ENCODE results near the gene NEK3.
"Not testable (repeated sequence)": the region's sequence is repeated elsewhere in the genome, so short reads cannot be mapped to it uniquely, and the experiment has no call there.

NEK3 gene

GRCh38 chr13:52091473-52091872, 67.9 kb downstream of the NEK3 start:
- no peaks in the 10 kb centered on the region for H3K4me1 ChIP-seq (ENCODE audit: low read length)
- no peak overlapping the region for H3K27ac ChIP-seq (ENCODE audit: low read length)
- no peaks in the 10 kb centered on the region for H3K9me2 ChIP-seq (replicated peaks; ENCODE audit: insufficient read depth, low read length)
- DNase-seq: no peak
- no peak overlapping the region for H3K4me3 ChIP-seq (ENCODE audit: low read length)
- no peaks in the 10 kb centered on the region for H3K36me3 ChIP-seq (replicated peaks; ENCODE audit: insufficient read depth, low read length)
- H2AFZ ChIP-seq (ENCODE audit: low read length): no peak overlapping the region
- TF ChIP-seq EZH2 (optimal IDR thresholded peaks at IDR 0.05; ENCODE audit: low read depth, low read length): no peak
- TF ChIP-seq EZH2phosphoT487 (IDR thresholded peaks at IDR 0.05; ENCODE audit: low read length): no peak
- TF ChIP-seq CTCF (IDR thresholded peaks at IDR 0.05; ENCODE audit: low read length): no peak
- H3K9ac ChIP-seq (ENCODE audit: low read length): no peak overlapping the region
- no peaks in the 10 kb centered on the region for H3K9me3 ChIP-seq (replicated peaks; ENCODE audit: insufficient read depth, low read length)
- H3F3A ChIP-seq (ENCODE audit: insufficient read depth, low read length): no peaks in the 10 kb centered on the region
- no peaks in the 10 kb centered on the region for H4K20me1 ChIP-seq (ENCODE audit: insufficient read depth, low read length)
- H3K79me2 ChIP-seq (ENCODE audit: low read length): no peaks in the 10 kb centered on the region
- H3K4me2 ChIP-seq (ENCODE audit: low read depth, low read length): no peak overlapping the region
- no peaks in the 10 kb centered on the region for H3K27me3 ChIP-seq (replicated peaks; ENCODE audit: insufficient read depth, low read length)

- H3K27ac ChIP-seq (ENCODE audit: low read length): no peak overlapping the region
- H3K9me2 ChIP-seq (replicated peaks; ENCODE audit: insufficient read depth, low read length): no peaks in the 10 kb centered on the region
- H3K36me3 ChIP-seq (replicated peaks; ENCODE audit: insufficient read depth, low read length): no peaks in the 10 kb centered on the region
- no peak overlapping the region for H3K4me3 ChIP-seq (ENCODE audit: low read length)
- no peaks in the 10 kb centered on the region for H4K20me1 ChIP-seq (ENCODE audit: insufficient read depth, low read length)
- no peaks in the 10 kb centered on the region for H3K4me1 ChIP-seq (ENCODE audit: low read length)
- H3K79me2 ChIP-seq (ENCODE audit: low read length): no peaks in the 10 kb centered on the region
- no peaks in the 10 kb centered on the region for H3K9me3 ChIP-seq (replicated peaks; ENCODE audit: insufficient read depth, low read length)
- no peak overlapping the region for H2AFZ ChIP-seq (ENCODE audit: low read length)
- H3K9ac ChIP-seq (ENCODE audit: low read length): no peak overlapping the region
- DNase-seq: no peak
- no peaks in the 10 kb centered on the region for H3K27me3 ChIP-seq (replicated peaks; ENCODE audit: insufficient read depth, low read length)
- TF ChIP-seq EZH2phosphoT487 (IDR thresholded peaks at IDR 0.05; ENCODE audit: low read length): no peak
- no peak for TF ChIP-seq EZH2 (optimal IDR thresholded peaks at IDR 0.05; ENCODE audit: low read depth, low read length)
- no peak for TF ChIP-seq CTCF (IDR thresholded peaks at IDR 0.05; ENCODE audit: low read length)
- no peaks in the 10 kb centered on the region for H3F3A ChIP-seq (ENCODE audit: insufficient read depth, low read length)
- H3K4me2 ChIP-seq (ENCODE audit: low read depth, low read length): no peak overlapping the region
Measured at GRCh38 chr13:52085421-52085820, 74.0 kb downstream of the NEK3 start.

- H3F3A ChIP-seq (ENCODE audit: insufficient read depth, low read length); H3K27ac ChIP-seq (ENCODE audit: low read length); H3K9me2 ChIP-seq (replicated peaks; ENCODE audit: insufficient read depth, low read length); H4K20me1 ChIP-seq (ENCODE audit: insufficient read depth, low read length); H3K9me3 ChIP-seq (replicated peaks; ENCODE audit: insufficient read depth, low read length); H3K9ac ChIP-seq (ENCODE audit: low read length); H3K4me3 ChIP-seq (ENCODE audit: low read length); H3K4me1 ChIP-seq (ENCODE audit: low read length); H3K79me2 ChIP-seq (ENCODE audit: low read length); H3K27me3 ChIP-seq (replicated peaks; ENCODE audit: insufficient read depth, low read length); DNase-seq; H3K36me3 ChIP-seq (replicated peaks; ENCODE audit: insufficient read depth, low read length); H2AFZ ChIP-seq (ENCODE audit: low read length); H3K4me2 ChIP-seq (ENCODE audit: low read depth, low read length): not testable (repeated sequence)
Measured at GRCh38 chr13:52084981-52085380, 74.4 kb downstream of the NEK3 start.

Measured in MM.1S (cell line).